Muscle of leg (tissue), 11 donors: ENCODE data around the gene PRTFDC1. TPM values are rescaled to one million over a fixed set of nuclear protein-coding genes. Genes with fewer than 3 reads are reported as not detected.

Experiments
- DNase-seq: peaks from one replicate; pipeline ENCODE4 v3.0.0; 2013
- H3K27ac ChIP-seq: one replicate; pipeline ENCODE4 v1.5.1; 2013; ENCODE audit warnings: mild to moderate bottlenecking, low read length, control low read depth
- H3K27me3 ChIP-seq: one replicate; pipeline ENCODE4 v1.6.1; 2013; ENCODE audit warnings: low read length; ENCODE audit not compliant: control insufficient read depth, insufficient read depth
- H3K36me3 ChIP-seq: one replicate; pipeline ENCODE4 v1.6.1; 2013; ENCODE audit warnings: low read length; ENCODE audit not compliant: control insufficient read depth, insufficient read depth
- H3K4me1 ChIP-seq: one replicate; pipeline ENCODE4 v1.6.1; 2013; ENCODE audit warnings: low read length; ENCODE audit not compliant: control insufficient read depth, insufficient read depth
- H3K4me3 ChIP-seq: one replicate; pipeline ENCODE4 v1.5.1; 2013; ENCODE audit warnings: low read length, control low read depth
- H3K9me3 ChIP-seq: replicated peaks from 2 replicates; pipeline ENCODE4 v1.6.1; 2013; ENCODE audit warnings: low read depth, low read length; ENCODE audit not compliant: control insufficient read depth
- WGBS: methylation state at CpG from one replicate; pipeline ENCODE4 v1.1.5; 2013; ENCODE audit warnings: missing lambda C conversion rate; ENCODE audit not compliant: insufficient coverage; 5-methylcytosine and 5-hydroxymethylcytosine counted together
- polyA plus RNA-seq, 8 donors: library from polyadenylated mRNA; unstranded; fragments of 120-200 nt; gene quantifications; one replicate each; pipeline versions ENCODE4 v1.2.1 to v1.2.3, GENCODE V29; 2013; ENCODE audit warnings: inconsistent platforms in 1 of 8, low replicate concordance in 1 of 8; ENCODE audit not compliant: insufficient read length in 8 of 8, insufficient read depth in 1 of 8
- total RNA-seq: library from RNA; stranded (reverse); fragments of 120-200 nt; gene quantifications from one replicate; pipeline ENCODE4 v1.2.4, GENCODE V29; 2013

The PRTFDC1 gene
- total and polyA plus RNA-seq, 9 donors: 12.6 to 21.6 (median 16.2) TPM

- WGBS: 80% methylated on average over 1 of the region's 4 CpGs
- no peak overlapping the region for H3K27ac ChIP-seq
- H3K27me3 ChIP-seq: no peaks in the 10 kb centered on the region
- peaks cover 7% of the 10 kb centered on the region for H3K4me1 ChIP-seq
- H3K36me3 ChIP-seq: no peaks in the 10 kb centered on the region
- no peak for DNase-seq
- H3K9me3 ChIP-seq: no peaks in the 10 kb centered on the region
- no peak overlapping the region for H3K4me3 ChIP-seq
These were observed 138.6 kb downstream of the PRTFDC1 start for GRCh38 chr10:24813856-24814255.

DNA sequence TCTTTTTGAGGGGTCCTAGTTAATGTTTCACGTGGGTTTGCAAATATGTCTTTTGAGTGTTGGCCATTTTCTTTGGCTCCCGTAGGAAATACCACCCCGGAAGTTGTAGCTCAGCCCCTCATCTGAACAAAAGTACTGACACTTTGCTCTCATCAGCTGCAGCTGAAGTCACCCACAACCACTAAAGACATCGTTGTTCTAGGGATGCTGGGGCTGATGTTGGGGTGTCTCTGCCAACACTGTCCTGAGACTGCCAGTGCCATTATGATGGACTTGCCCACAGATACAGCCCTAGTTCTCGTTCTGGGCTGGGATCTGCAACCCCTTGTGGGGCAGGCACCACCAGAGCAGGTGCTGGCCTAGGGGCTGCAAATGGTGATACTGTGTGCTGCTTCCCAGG lies 146.1 kb downstream of the PRTFDC1 start:
- H3K9me3 ChIP-seq: no peaks in the 10 kb centered on the region
- no peaks in the 10 kb centered on the region for H3K36me3 ChIP-seq
- DNase-seq: no peak
- no peaks in the 10 kb centered on the region for H3K4me1 ChIP-seq
- H3K27me3 ChIP-seq: no peaks in the 10 kb centered on the region
- 60% methylated on average over 1 of the region's 5 CpGs for WGBS
- no peak overlapping the region for H3K27ac ChIP-seq
- H3K4me3 ChIP-seq: no peak overlapping the region

- H3K4me1 ChIP-seq: no peaks in the 10 kb centered on the region
- H3K4me3 ChIP-seq: no peak overlapping the region
- DNase-seq: peak; percentile 81
- peak overlapping the region; percentile 55 for H3K27ac ChIP-seq
- H3K9me3 ChIP-seq: no peaks in the 10 kb centered on the region
- no peaks in the 10 kb centered on the region for H3K36me3 ChIP-seq
- no peaks in the 10 kb centered on the region for H3K27me3 ChIP-seq
These were observed 147.4 kb downstream of the PRTFDC1 start for GRCh38 chr10:24804956-24805355.

DNA sequence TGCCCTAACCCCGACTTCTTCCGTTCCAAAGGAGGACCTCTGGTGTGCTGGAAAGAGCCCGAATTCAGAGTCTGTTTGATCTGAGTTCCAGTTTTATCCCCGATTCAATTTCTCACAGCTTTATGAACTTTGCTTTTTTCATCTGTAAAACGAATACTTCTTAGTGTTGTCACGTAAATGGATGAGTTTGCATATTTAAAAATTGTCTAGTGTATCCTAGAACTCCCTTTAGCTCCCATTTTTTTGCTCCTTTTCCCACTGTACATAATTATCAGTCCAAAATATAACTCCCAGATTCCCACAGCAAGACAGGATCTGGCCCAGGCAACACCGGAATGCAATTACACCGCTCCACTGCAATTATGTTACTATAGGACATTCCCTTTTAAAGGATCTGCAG lies 148.0 kb downstream of the PRTFDC1 start:
- no peak overlapping the region for H3K4me3 ChIP-seq
- DNase-seq: peak; percentile 37
- H3K27ac ChIP-seq: peak overlapping the region; percentile 35
- H3K27me3 ChIP-seq: no peaks in the 10 kb centered on the region
- H3K9me3 ChIP-seq: no peaks in the 10 kb centered on the region
- H3K4me1 ChIP-seq: no peaks in the 10 kb centered on the region
- no peaks in the 10 kb centered on the region for H3K36me3 ChIP-seq
- WGBS: 42% methylated on average over 3 of the region's 8 CpGs

GRCh38 chr10:24802378-24802777 lies 150.0 kb downstream of the PRTFDC1 start:
- no peak for DNase-seq
- Histone ChIP-seq H3K36me3 (no peaks in the 10 kb centered on the region), H3K4me3 (no peak overlapping the region), H3K27me3 (no peaks in the 10 kb centered on the region), H3K9me3 (no peaks in the 10 kb centered on the region), H3K27ac (no peak overlapping the region), H3K4me1 (no peaks in the 10 kb centered on the region)
- no CpG with 5 or more reads among the region's 2 CpGs for WGBS

GRCh38 chr10:24800861-24801260 lies 151.5 kb downstream of the PRTFDC1 start:
- no CpG with 5 or more reads among the region's 6 CpGs for WGBS
- H3K9me3 ChIP-seq: no peaks in the 10 kb centered on the region
- H3K27ac ChIP-seq: no peak overlapping the region
- H3K4me3 ChIP-seq: no peak overlapping the region
- H3K4me1 ChIP-seq: no peaks in the 10 kb centered on the region
- no peaks in the 10 kb centered on the region for H3K36me3 ChIP-seq
- peak; percentile 74 for DNase-seq
- no peaks in the 10 kb centered on the region for H3K27me3 ChIP-seq

Other genes starting within 250 kb of the PRTFDC1 start
- 63.7 TPM for gene ARHGAP21, start 228.7 kb downstream of the PRTFDC1 start, total RNA-seq
- gene ARHGAP21, start 228.7 kb downstream of the PRTFDC1 start, polyA plus RNA-seq: 10 to 100 TPM; 55.0 to 84.8 (median 62.9) TPM
- gene ENKUR, start 63.6 kb upstream of the PRTFDC1 start, total RNA-seq: 0.04 TPM
- under 1 TPM; 0.20 to 0.51 (median 0.36) TPM for gene ENKUR, start 63.6 kb upstream of the PRTFDC1 start, polyA plus RNA-seq
- 4.8 TPM for gene THNSL1, start 64.0 kb upstream of the PRTFDC1 start, total RNA-seq
- gene THNSL1, start 64.0 kb upstream of the PRTFDC1 start, polyA plus RNA-seq: 1 to 10 TPM; 4.1 to 7.0 (median 5.7) TPM
- 0.13 TPM for gene GPR158, start 222.4 kb upstream of the PRTFDC1 start, total RNA-seq
- under 1 TPM; 0.05 to 0.12 (median 0.08) TPM for gene GPR158, start 222.4 kb upstream of the PRTFDC1 start, polyA plus RNA-seq